ENCODE data around the gene H1-8. TPM values are rescaled to one million over a fixed set of nuclear protein-coding genes. Genes with fewer than 3 reads are reported as not detected.

H1-8 gene
- total RNA-seq, 2 donors from 2014 or later: not detected

Other genes with a start within 250 kb of the H1-8 start
- gene EFCAB12, start 114.5 kb upstream of the H1-8 start, total RNA-seq: 1 to 10 TPM; 2.3 to 5.2 TPM
- 10 to 100 TPM; 44.7 to 49.4 TPM for gene MBD4, start 103.2 kb upstream of the H1-8 start, total RNA-seq
- gene IFT122, start 103.0 kb upstream of the H1-8 start, total RNA-seq: 10 to 100 TPM; 20.1 to 22.8 TPM
- gene RHO, start 14.5 kb upstream of the H1-8 start, total RNA-seq: not detected
- gene PLXND1, start 63.5 kb downstream of the H1-8 start, total RNA-seq: 100 to 1,000 TPM in 1 of 2 donors, 10 to 100 TPM in 1; 78.8 to 152 TPM

Data from T-helper 17 cell (primary cell).